Erythroblast (primary cell): ENCODE results near the gene PDZK1IP1.
"Not testable (repeated sequence)": the region's sequence is repeated elsewhere in the genome, so short reads cannot be mapped to it uniquely, and the experiment has no call there.

Experiments used
- DNase-seq, 2 experiments: peaks; one replicate each; lab custom pipeline; 2025; lab: John Stamatoyannopoulos, UW
- GATA1 ChIP-seq: IDR thresholded peaks from 2 replicates; pipeline ENCODE4 v1.6.1; 2011; ENCODE audit warnings: low read depth, mild to moderate bottlenecking, control low read depth, low read length, moderate library complexity
- POLR2A ChIP-seq: IDR thresholded peaks from 2 replicates; pipeline ENCODE4 v1.6.1; 2011; ENCODE audit warnings: mild to moderate bottlenecking, low read length

Gene PDZK1IP1

GRCh38 chr1:47196622-47197021, 6.8 kb upstream of the PDZK1IP1 start:
- TF ChIP-seq POLR2A: no peak
- TF ChIP-seq GATA1: no peak
- DNase-seq: peak; percentile 42 to 65

DNA sequence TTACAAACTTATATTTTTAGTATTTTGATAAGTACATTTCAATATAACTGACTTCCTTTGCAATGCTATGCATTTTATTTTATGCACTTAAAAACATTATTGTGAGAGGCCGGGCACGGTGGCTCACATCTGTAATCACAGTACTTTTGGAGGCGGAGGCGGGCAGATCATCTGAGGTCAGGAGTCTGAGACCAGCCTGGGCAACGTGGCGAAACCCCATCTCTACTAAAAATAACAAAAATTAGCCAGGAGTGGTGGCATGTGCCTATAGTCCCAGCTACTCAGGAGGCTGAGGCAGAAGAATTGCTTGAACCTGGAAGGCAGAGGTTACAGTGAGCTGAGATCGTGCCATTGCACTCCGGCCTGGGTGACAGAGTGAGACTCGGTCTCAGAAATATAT, 6.1 kb upstream of the PDZK1IP1 start:
- DNase-seq: not testable (repeated sequence)

DNA sequence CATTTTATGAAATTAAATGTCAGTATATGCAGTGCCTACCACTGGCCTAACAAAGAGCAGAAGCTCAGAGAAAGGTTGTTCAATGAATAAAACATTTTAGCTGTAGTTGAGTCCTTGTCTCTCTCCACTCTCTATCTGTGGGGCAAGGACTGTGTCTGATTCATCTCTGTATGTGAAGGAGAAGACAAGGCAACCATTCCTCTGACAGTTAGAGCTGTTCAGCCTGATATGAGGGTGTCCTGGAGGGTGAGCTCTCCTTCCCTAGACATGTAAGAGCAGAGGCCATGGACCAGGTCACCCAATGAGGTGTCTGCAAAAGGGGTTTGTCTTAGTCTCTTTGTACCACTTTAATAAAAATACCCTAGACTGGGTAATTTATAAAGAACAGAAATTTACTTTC, 4.5 kb upstream of the PDZK1IP1 start:
- TF ChIP-seq POLR2A: no peak
- no peak for TF ChIP-seq GATA1
- peak; percentile 53 to 60 for DNase-seq

GRCh38 chr1:47193496-47193895, 3.7 kb upstream of the PDZK1IP1 start:
- DNase-seq: not testable (repeated sequence)

DNA sequence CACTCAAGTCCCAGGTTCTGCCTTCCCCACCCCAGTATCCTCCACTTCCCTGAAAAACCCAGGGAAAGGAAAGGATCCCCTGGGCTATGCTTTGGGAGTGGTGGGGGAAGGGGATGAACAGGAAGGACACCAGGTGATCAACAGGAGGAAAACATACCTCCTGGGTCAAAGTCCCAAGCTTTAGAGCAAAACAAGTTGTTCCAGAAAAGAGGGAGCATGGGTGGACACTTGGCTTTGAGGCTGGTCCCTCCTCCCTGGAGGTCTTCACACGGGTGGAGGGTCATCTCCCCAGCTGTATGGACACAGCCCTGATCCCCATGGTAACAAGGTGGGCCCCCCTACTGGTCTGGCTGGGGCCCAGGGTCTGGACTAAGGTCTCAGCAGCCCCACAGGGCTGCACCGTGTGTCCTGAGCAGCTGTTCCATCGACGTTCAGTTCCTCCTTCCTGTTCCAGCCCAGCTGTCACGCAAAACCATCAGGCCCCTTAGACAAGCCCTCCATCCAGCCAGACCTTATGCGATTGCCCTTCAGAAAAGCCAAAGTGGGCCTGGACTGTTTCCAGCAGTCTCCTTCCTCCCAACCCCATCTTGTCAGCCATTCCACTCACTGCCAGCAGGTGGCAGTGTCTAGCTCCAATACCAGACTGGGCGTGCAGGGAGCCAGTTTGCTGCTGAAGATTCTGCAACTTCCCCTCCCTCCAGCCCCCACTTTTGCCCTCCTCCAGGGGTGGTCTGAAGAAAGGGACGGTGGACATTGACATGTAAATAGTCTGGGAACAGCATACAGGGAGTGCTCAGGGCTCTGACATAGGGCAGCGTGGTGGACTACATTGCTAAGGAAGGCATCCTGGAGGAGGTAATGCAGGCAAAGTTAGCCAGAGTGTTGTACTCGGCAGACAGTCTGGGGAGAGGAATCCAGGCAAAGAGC, 2.9 kb upstream of the PDZK1IP1 start:
- TF ChIP-seq POLR2A: no peak
- TF ChIP-seq GATA1: no peak
- peak; percentile 85 to 91 for DNase-seq

- TF ChIP-seq POLR2A: no peak
- no peak for TF ChIP-seq GATA1
- no peak for DNase-seq
Observed at GRCh38 chr1:47191940-47192457, 2.2 kb upstream of the PDZK1IP1 start.

DNA sequence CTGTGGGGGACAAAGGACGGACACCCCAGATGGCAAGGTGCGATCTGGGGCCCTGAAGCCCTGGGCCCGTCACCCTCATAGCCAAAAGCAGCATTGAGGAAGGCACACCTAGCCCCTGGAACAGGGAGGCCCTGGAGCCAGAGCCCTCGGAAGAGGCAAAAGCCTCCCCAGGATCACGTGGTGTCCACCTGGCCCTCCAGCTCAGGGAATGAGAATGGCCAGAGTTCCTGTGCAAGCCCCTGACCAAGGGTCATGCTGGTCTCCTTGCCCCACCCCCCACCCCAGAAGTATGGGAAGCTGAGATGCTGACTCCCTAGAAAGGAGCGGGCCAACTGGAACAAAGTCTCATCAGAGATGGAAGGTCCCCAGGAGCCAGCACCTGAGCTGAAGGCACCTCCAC, 1.0 kb upstream of the PDZK1IP1 start:
- TF ChIP-seq GATA1 (no peak), POLR2A (no peak)

DNA sequence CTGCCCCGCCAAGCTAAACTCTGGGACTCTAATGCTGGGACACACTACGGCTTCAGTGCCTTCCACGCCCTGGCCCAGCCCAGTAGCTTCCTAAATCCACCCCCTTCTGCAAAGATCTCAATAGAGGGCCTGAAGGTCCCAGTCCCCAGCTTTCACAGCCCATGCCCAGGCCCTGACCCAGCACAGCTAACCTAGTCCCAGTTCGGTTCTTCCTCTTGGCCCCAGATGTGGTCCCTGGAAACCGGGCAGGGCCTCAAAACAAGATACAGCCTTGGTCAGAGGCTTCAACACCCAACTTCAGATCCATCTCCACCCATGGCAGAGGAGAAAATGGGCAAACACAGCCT, 646 bp upstream of the PDZK1IP1 start:
- TF ChIP-seq GATA1: no peak
- TF ChIP-seq POLR2A: no peak
- no peak for DNase-seq

More for the DNA sequence above, 1.0 kb upstream of the PDZK1IP1 start:
- no peak for DNase-seq

DNA sequence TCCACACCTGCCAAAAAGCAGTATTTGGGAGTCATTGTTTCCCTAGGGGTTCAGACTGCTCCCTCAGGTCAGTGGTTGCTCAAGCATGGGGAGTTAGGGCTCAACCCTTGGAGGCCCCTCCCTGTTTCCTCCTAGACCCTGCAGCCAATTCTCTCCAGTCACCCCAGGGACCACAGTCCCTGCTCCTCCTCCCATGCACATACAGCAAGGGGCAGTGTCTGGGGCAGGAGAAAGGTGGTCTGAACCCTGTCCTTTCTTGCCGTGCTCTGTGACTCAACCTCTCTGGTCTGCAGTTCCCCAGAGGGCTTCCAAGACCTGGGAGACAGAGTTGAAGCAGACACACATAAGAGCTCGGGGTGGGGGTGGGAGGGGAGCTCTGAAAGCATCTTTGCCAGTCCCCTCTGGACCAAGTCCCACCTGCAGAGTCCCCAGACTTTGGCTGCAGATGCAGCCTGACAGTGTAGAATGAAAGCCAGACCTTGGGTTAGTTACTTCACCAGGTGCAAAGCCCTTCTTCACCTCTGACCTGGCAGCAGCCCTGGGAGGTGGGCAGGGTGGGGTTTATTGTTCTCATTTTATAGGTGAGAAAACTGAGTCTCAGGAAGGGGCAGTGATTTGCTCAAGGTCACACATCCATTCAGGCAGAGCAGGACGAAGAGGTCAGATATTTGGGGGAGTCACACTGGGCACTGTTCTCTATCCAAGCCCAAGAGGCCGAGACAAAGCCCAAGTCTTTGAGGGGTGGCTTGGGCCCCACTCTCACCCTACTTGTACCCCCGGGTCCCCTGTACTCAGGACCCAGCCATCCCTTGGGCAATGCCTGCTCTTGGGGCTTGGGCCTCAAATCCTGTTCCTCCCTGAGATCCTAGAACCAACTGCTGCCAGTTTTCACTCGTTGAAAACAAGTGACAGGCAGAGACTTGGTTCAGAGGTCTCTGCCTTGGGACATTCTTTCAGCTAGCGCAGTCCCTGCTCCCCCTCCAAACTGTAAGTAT, 748 bp downstream of the PDZK1IP1 start:
- TF ChIP-seq GATA1 (no peak), POLR2A (no peak)
- DNase-seq: no peak

DNA sequence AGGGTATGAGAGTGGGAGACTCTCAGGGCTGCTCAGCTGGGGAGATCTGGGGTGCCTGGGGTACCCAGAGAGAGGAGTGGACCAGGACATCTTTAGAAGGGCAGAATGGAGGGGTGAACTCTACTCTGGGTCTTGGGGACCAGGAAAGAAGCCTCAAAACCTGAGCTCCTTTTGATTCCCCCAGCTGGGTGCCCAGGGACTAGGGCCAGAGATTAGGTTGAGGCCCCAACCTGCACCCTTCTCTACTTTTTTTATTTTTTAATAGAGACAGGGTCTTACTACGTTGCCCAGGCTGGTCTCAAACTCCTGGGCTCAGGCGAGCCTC, 1.9 kb downstream of the PDZK1IP1 start:
- TF ChIP-seq POLR2A: no peak
- TF ChIP-seq GATA1: no peak
- no peak for DNase-seq

DNA sequence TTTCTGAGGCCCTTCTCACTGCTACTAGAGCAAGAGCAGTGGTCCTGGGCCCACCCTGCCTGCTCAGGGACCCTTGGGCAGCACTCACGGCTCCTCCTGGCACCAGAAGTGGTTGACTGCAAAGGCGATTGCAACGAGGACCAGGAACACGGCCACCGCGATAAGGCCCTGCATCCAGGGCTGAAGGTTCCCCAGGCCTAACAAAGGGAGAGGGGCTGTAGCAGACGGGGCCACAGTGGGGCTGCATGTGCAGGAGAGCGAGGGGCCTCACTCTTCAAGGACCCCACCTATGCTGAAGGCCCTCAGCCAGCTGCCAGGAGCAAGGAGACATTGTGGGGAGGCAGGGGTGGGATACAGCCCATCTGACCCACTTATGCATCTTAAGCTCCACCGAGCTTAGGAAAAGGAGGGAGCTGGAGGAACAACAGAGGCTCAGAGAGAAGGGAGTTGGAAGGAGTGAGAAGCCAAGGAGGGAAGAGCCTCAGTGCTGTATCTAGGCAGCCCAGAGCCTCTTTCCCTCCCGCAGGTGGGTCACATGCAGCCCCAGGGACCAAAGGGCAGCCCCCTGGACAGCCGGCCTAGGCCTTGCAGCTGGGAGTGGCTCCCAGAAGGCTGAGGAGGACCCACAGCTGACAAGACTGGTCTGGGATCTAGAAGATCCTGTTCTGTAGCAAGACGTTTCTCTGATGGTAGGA, 2.5 kb downstream of the PDZK1IP1 start:
- DNase-seq: no peak
- TF ChIP-seq POLR2A: no peak
- TF ChIP-seq GATA1: no peak

DNA sequence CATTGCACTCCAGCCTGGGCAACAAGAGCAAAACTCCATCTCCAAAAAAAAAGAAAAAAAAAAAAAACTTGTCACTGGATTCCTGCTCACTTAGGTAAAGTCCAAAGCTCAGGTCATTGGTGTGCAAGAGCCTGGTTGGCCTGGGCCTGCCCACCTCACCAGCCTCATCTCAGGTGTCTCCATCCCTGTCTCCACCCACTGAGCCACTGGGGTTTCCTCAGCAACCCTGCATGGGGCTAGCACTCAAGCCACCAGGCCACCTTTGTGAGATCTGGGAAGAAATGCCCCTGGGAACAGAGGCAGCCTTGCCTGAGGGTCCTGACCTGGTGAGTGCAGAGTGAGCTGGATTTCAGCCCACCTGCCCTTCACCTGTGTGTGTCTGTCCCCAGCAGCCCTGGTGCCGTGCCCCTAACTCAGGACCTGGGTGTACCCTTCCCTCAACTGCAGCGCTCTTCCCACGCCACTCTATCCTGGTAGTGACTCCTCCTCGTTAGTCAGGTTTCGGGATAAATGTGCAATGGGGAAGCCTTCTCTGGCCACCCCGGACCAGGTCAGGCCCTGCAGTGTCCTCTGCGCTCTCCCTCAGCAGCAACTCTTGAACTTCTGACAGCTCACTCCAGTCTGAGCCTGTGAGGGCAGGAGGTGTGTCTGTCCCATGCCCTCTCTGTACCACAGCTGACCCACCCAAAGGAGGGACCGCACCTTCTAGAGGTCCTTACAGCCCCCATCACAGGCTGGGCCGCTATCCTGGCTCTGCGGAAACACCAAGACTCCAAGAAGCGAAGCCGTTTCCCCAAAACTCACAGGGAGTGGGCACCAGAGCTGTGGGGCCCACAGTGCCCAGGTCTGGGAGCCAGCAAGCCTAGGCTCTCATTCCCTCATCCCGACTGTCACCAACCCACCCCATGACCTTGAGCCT, 3.3 kb downstream of the PDZK1IP1 start:
- TF ChIP-seq GATA1: no peak
- no peak for TF ChIP-seq POLR2A
- no peak for DNase-seq
